ENCODE measurements around the gene HLF. TPM values are rescaled to one million over a fixed set of nuclear protein-coding genes. Genes with fewer than 3 reads are reported as not detected.

Gene HLF
- total and polyA plus RNA-seq, 10 of the 15 experiments (the other 5 are each of a cell fraction or from before 2014, with no cell fraction given), result 0.01 to 0.33 (median 0.20) TPM; not detected in 3

GRCh38 chr17:55259684-55260111 lies 5.1 kb upstream of the HLF start (continued):
- TF ChIP-seq SUPT20H (IDR thresholded peaks at IDR 0.05; ENCODE audit: borderline replicate concordance, control insufficient read depth, low read depth, low read length), result no peak

DNA sequence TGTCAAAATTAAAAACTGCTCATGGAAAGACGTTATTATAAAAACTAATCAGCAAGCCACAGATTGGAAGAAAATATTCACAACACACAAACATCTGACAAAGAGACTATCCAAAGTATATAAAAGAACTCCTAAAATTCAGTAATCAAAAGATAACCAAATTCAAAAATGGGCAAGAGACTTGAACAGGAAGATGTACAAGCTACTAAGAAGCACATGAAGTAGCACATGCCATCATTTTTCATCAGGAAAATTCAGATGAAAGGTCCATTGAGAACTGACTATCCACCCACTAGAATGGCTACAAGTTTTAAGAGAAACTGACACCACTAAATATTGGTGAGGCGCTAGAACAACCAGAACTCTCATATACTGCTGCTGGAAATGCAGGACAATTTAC lies 3.4 kb upstream of the HLF start:
- WGBS (ENCODE audit: insufficient coverage, insufficient replicate concordance, low lambda C conversion rate, missing lambda C conversion rate), result 84% methylated on average over 2 of the region's 2 CpGs
- no peak overlapping the region for H3K9ac ChIP-seq (ENCODE audit: control insufficient read depth, insufficient read depth, low read length)
- ATAC-seq (no peak), DNase-seq (ENCODE audit: low read depth, low spot score) (no peak), FAIRE-seq (no peak)
- H3K79me2 ChIP-seq (ENCODE audit: control insufficient read depth, insufficient read depth, low read length), result no peaks in the 10 kb centered on the region
- peaks cover 4% of the 10 kb centered on the region for H3K4me1 ChIP-seq (ENCODE audit: control insufficient read depth, insufficient read depth, low read length)
- no TSS peak for BruUV-seq (replicated peaks)
- no peak overlapping the region for H3K27ac ChIP-seq (ENCODE audit: control insufficient read depth, insufficient read depth)
- H2AFZ ChIP-seq (ENCODE audit: control insufficient read depth, low read depth, low read length), result no peak overlapping the region
- SMC1A ChIA-PET (ENCODE audit: uncharacterized antibody, unreplicated experiment), result no interaction called here
- in situ Hi-C loops (cut with MboI) (no loop called here), intact Hi-C loops (cut with micrococcal nuclease; ENCODE audit: unreplicated experiment) (no loop called here)
- peaks cover 7 to 17% of the 10 kb centered on the region in 2 experiments for H3K27me3 ChIP-seq (replicated peaks in 1 of 2; ENCODE audit: control insufficient read depth in 2 of 2, insufficient read depth in 2 of 2, low read length in 1 of 2)
- no peak overlapping the region for H3K4me3 ChIP-seq
- no peaks in the 10 kb centered on the region for H4K20me1 ChIP-seq (ENCODE audit: control insufficient read depth, insufficient read depth)
- H3K36me3 ChIP-seq (ENCODE audit: control insufficient read depth in 2 of 2, insufficient read depth in 2 of 2, low read length in 1 of 2), result no peaks in the 10 kb centered on the region
- H3K4me2 ChIP-seq (ENCODE audit: control insufficient read depth, insufficient read depth), result no peak overlapping the region
- CTCF ChIA-PET, result no interaction called here
- RAD21 ChIA-PET (ENCODE audit: unreplicated experiment), result no interaction called here
- no peaks in the 10 kb centered on the region for H3K9me3 ChIP-seq (replicated peaks; ENCODE audit: control insufficient read depth, insufficient read depth, low read length)
- POLR2A ChIA-PET, result no interaction called here
- TF ChIP-seq SUPT20H (IDR thresholded peaks at IDR 0.05; ENCODE audit: borderline replicate concordance, control insufficient read depth, low read depth, low read length), result no peak
- no peak for TF ChIP-seq ATF3 (IDR thresholded peaks at IDR 0.05; ENCODE audit: borderline replicate concordance, extremely low read depth, low read depth, low read length)
- TF ChIP-seq SUZ12 (IDR thresholded peaks at IDR 0.05; ENCODE audit: unreplicated experiment), result no peak
- no peak for TF ChIP-seq SPI1 (IDR thresholded peaks at IDR 0.05; ENCODE audit: borderline replicate concordance, insufficient read depth, low read depth, low read length)
- TF ChIP-seq CREB1 (IDR thresholded peaks at IDR 0.05; ENCODE audit: low read depth), result no peak
- no peak for TF ChIP-seq REST (IDR thresholded peaks at IDR 0.05; ENCODE audit: low read depth, low read length)
- TF ChIP-seq MEF2B (IDR thresholded peaks at IDR 0.05; ENCODE audit: partially characterized antibody, poor library complexity, severe bottlenecking), result no peak
- TF ChIP-seq FOXK2 (IDR thresholded peaks at IDR 0.05), result no peak
- TF ChIP-seq, protein P1, sequence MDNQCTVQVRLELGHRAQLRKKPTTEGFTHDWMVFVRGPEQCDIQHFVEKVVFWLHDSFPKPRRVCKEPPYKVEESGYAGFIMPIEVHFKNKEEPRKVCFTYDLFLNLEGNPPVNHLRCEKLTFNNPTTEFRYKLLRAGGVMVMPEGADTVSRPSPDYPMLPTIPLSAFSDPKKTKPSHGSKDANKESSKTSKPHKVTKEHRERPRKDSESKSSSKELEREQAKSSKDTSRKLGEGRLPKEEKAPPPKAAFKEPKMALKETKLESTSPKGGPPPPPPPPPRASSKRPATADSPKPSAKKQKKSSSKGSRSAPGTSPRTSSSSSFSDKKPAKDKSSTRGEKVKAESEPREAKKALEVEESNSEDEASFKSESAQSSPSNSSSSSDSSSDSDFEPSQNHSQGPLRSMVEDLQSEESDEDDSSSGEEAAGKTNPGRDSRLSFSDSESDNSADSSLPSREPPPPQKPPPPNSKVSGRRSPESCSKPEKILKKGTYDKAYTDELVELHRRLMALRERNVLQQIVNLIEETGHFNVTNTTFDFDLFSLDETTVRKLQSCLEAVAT (IDR thresholded peaks at IDR 0.05), result no peak
- no peak for TF ChIP-seq BRCA1 (IDR thresholded peaks at IDR 0.05; ENCODE audit: low read depth, low read length)
- no peak for TF ChIP-seq JUND (IDR thresholded peaks at IDR 0.05; ENCODE audit: low read depth, low read length)
- no peak for TF ChIP-seq WRNIP1 (IDR thresholded peaks at IDR 0.05; ENCODE audit: borderline replicate concordance, low read depth, low read length)
- no peak for TF ChIP-seq KAT2A (conservative IDR thresholded peaks at IDR 0.05; ENCODE audit: control insufficient read depth, low read depth, low read length)
- TF ChIP-seq, protein P2, sequence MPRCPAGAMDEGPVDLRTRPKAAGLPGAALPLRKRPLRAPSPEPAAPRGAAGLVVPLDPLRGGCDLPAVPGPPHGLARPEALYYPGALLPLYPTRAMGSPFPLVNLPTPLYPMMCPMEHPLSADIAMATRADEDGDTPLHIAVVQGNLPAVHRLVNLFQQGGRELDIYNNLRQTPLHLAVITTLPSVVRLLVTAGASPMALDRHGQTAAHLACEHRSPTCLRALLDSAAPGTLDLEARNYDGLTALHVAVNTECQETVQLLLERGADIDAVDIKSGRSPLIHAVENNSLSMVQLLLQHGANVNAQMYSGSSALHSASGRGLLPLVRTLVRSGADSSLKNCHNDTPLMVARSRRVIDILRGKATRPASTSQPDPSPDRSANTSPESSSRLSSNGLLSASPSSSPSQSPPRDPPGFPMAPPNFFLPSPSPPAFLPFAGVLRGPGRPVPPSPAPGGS (IDR thresholded peaks at IDR 0.05; ENCODE audit: borderline replicate concordance, insufficient read depth, low read depth, low read length, poor library complexity, severe bottlenecking), result no peak
- no peak for TF ChIP-seq BCL11A (IDR thresholded peaks at IDR 0.05; ENCODE audit: low read depth, low read length)
- no peak for TF ChIP-seq SIX5 (IDR thresholded peaks at IDR 0.05; ENCODE audit: low read depth, low read length, severe bottlenecking)

Data from GM12878 (cell line).